Medulla oblongata (tissue), 1 donor: Measurements from ENCODE around the gene TAP1.

Experiments used
- DNase-seq: peaks from one replicate; pipeline ENCODE4 v3.0.0-alpha.2; 2015; ENCODE audit errors: extremely low spot score

The TAP1 gene

DNA sequence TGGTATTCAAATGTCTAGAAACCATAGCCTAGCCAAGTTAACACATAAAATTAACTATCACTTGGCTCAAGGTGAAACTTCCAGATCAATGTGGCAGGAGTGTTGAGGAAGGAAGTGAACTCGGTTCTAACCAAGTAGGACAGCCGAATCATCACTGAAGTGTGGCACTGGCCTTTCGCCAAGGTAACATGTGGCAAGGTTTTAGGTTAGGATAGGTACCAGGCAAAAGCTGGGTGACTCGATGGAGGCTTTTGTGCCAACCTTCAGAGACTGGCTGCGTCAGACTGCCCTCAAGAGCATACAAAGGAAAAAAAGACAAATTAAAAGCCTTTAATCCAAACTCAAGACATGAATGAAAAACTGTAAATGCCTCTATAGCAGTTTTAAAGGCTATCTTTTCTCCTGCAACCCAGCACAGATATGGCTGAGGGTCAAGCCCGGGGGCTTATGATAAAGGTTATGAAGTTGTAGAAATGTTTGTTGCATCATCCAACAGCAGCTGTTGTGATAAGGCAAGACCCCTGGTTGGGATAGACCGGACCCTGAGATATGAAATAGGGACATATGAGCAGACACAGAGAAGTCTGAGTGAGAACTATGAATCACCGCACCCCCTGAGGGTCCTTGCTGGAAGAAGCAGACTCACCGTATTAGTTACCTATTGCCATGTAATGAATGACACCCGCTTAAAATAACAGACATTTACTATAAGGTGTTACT, 12.4 kb upstream of the TAP1 start:
- DNase-seq, result no peak

DNA sequence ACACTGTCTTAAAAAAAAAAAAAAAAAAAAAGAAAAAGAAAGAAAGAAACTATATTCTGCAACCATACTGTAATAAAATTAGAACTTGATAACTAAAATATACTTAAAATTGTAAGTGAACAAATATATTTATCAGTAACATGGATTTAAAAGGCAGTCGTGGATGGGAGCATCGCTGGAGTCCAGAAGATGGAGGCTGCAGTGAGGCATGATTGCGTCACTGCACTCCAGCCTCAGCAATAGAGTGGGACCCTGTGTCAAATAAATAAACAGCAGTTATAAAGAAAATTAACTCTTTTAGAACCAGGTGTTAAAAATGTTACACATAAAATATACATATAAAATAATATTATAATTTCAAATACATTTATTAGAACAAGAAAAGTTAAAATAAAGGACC, 9.2 kb upstream of the TAP1 start:
- DNase-seq, result no peak

DNA sequence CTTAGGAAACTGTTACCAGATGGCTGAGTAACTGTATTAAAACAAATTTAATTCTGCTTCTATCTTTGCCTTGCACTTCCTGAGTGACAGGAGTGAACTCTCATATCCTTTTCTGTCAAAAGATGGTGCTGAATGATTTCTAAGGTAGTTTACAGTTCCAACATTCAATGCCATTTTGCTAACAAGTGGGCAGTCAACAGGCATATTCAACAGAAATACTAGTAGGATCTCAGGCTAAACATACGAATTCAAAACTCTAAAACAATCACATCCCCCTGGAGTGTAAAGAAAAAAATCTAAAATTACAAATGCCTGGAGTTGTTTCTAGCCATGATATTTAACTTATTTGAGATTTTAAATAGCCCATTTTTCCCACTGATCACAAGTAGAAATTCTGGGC, 7.2 kb upstream of the TAP1 start:
- DNase-seq, result no peak

DNA sequence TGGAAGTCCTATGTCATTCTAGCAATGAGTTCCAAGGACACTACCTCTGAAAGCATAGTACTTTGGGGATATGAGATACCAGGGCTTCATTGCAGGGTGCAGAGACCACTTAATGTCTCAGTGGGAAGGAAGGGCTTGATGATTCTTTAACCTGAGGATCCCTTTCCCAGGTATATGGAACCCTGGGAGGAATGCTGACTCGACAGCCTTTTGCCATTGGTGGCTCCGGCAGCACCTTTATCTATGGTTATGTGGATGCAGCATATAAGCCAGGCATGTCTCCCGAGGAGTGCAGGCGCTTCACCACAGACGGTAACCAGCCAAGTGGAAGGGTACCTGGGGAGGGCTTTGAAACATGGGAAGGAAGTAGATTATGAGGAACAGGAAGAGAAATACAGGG, 4.7 kb upstream of the TAP1 start:
- DNase-seq, result no peak

DNA sequence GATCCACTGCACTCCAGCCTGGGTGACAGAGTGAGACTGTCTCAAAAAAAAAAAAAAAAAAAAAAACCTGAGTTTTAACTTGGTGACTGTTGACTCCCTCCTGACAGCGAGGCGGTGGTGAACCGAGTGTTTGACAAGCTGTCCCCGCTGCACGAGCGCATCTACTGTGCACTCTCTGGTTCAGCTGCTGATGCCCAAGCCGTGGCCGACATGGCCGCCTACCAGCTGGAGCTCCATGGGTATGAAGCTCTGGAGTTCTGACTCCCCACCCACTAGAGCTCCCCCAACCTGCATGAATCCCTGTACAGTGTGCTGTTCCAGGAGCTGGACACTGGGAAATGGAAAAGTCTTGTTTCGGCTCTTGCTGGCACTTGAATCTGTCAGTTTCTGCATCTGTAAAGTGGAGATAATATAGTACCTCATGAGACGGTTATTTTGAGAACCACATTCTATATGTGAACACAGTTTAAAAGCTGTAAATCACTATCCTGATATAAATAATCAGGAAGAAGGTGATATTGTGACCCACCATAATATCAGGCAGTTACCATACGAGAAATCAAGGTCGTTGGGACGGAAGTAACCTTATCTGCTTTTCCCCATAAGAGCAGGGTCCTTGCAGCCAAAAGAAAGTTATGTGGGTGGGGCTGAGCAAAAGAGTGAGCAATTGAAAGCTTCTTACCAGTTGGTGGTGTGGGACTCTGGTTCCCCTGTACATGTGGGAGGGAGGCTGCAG, 3.8 kb upstream of the TAP1 start:
- no peak for DNase-seq

DNA sequence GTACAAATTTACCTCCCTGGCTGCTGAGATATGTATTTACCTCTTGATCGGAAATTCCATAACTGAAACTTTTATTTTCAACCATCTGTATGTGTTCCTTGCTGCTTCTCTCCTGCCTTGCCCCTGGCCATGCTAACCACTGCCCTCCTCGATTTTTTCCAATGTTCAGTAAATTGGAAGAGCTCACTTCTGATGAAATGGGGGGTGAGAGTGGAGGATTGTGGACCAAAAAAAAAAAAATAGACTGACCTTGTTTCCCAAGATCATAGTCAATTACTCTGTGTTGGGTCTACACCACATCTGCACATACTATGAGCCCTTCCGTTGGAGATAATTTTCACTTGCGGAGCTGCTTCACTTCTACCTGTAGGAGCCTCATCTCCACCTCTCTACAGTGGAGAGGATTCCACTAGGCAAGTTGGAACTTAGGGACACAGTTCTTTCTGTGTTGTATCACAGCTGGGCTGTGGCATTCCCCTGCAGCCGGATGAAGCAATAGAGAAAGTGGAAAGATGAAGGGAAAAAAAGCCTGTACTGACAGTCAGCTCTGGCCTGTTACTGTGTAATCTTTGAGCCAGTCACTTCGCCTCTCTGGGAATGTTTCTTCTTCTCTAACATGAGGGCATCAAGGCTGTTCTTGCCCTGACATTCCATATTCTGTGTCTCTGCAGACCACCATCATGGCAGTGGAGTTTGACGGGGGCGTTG, 2.1 kb upstream of the TAP1 start:
- no peak for DNase-seq

DNA sequence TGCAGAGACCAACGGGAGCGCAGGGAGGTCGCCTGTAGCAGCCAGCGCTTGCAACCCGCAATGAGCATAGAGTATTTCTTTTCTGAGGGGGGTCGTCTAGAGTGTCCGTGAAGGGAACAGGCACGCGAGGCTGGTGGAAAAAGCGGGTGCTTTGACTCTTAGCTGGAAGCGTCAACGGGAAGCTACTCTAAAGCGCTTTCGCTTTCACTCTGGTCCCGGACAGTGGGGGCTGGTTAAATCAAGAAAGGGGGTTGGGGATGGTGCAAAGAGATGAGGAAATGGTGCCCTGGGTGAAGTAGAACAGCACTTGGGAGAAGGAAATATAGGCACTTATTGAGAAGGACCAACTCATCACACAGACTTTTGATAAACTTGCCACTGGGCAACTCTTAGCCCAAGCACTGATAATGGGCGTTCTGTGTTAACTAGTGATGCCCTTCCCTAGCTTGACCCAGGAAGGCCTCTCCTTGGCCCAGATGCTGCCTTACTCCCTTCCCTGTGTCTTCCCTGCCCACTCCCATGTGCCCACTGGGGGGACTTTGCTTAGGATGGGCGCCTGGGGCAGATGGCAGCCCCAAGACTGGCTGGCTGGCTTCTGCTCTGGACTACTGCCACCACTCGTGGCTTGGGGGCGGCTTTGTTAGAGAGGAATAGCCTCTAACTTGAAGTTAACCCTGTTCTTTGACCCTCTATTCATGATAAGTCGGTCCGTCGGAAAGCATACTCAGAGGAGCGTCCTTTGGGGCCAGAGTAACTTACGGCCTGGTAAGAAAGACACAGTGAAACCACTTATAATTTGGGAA, 1.1 kb upstream of the TAP1 start:
- peak; percentile 84 for DNase-seq

DNA sequence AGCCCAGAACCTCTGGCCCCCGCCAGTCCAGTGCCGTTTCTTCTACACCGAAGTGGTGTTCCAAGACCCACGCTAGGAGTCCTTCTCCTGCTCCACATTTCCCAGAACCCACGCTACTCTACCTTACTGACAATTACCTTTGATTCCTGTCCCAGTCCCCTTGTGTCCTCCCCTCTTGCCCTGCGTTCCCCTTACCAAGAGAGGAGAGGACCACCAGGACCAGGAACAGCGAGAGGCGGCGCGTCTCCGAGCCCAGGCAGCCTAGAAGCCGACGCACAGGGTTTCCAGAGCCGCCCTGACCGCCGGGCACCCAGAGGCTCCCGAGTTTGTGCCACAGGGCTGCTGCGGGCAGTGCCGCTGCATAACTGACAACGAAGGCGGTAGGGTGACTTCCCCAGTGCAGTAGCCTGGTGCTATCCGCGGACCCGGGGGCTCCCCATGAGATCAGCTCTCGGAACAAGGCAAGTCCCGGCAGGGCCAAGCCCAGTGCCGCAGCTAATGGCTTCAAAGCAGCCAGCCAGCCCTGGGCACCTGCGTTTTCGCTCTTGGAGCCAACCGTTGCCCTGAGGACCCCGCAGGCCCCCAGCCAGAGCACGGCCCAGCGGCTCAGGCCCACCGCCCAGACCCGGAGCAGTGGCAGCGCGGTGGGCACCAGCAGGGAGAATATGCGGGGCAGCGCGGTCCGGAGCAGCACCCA, 512 bp downstream of the TAP1 start:
- peak; percentile 44 for DNase-seq

DNA sequence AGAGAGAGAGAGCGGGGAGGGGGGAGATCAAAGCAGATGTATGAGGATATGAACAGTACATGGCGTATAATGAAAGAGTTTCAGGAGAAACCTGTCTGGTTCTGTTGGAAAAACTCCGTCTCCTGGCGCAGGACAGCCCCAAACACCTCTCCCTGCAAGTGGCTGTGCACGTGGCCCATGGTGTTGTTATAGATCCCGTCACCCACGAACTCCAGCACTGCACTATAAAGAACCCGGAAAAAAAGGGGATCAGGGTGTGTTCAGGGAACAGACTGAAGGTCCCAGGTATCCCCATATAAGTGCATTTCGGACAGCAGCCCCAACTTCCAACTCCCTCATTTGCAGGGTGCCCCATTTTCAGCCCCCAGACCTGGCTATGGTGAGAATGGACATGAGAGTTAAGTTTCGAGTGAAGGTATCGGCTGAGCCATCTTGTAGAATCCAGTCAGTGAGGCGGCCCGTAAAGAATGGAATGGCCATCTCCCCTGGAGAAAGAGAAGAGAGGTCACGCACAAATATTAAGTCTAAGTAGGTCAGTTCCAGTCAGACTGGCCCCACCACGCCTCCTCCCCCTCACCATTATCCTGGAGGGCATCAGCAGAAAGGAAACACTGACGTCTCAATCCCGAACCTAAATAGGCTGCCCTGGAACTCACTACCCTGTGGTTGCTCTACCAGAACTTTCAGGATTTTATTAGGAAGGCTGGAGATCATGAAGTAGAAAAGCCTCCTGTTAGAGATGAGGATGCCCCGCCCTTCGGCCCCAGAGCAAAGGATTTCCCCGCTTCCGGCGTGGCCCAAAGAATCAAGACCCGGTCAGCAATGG, 1.3 kb downstream of the TAP1 start:
- peak; percentile 39 for DNase-seq

DNA sequence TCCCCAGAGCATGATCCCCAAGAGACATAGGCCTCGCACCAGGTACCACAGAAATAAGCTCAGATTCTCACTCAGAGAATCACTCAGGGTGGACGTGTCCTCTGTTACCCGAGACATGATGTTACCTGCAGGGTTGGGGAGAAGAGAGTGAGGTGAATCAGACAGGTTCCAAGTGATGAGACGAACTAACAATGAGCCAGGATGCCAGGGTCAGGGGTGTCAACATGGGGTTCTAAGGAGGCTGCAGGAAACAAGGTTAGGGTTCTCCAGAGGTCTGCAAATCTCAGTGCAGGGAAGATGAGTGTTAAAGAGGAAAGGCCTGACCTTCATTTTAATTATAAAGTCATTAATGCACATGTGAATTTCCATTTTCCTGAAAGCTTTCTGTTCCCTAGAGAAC, 2.5 kb downstream of the TAP1 start:
- DNase-seq, result no peak

DNA sequence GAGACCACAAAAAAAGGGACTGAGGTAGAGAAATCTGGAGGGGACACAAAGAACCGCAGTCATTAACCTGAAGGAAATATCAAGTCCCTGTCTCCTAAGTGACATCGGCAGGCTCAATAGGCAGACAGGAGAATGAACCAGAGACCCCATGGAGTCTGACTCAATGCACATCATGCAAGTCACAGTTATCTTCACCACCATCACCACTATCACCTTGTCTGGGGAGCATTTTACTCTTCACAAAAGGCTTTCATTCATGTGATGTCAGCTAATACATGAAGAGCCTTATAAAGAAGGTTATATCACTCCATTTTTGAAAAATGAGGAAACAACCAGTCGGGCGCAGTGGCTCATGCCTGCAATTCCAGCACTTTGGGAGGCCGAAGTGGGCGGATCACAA, 4.4 kb downstream of the TAP1 start:
- DNase-seq, result no peak

DNA sequence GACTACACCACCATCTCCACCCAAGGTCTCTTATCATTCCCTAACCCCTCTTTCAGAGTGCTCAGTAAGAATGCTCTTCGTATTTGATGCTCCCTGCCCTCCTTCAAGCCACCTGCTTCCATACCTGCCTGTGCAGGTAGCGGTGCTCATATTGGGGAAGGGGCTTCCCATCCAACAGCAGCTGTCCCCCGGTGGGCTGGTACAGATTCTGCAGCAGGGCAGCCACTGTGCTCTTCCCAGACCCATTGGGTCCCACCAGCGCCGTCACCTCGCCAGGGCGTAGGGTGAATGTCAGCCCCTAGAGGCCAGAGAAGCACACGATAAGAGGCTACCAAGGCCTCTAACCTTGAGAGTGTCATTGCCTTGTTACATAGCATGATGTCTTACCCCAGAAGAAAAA, 5.7 kb downstream of the TAP1 start:
- DNase-seq, result no peak

DNA sequence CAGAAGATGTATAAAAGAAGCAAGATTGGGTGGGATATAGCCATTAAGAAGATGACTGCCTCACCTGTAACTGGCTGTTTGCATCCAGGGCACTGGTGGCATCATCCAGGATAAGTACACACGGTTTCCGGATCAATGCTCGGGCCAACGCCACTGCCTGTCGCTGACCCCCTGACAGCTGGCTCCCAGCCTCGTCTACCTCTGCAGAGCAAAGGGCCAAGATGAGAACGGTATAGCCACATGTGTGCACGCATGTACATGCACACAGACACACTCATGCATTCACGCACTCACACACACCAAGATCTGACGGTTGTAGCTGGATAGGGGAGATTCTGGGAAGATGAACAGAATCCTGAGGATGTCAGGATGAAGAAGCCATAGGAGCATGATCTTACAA, 6.5 kb downstream of the TAP1 start:
- no peak for DNase-seq

DNA sequence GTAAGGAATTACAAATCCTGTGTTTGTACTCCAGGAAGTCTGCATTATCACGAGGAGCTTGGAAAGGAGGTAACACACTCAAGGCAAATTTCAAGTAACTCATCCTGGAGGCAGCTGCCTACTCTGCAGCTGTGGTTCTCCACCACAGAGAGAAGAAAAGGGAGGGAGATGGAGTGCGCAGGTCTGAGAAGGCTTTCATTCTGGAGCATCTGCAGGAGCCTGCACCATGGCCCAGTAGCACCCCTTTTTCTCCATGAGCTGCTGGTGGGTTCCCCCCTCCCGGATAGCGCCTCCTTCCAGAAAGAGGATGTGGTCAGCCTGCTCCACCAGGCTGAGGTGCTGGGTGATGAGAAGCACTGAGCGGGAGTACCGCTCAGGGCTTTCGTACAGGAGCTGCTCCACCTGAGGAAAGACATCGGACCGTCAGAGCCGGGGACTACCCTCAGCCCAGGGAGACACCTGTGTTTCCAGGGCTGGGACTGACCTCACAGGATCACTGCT, 8.1 kb downstream of the TAP1 start:
- peak; percentile 54 for DNase-seq

DNA sequence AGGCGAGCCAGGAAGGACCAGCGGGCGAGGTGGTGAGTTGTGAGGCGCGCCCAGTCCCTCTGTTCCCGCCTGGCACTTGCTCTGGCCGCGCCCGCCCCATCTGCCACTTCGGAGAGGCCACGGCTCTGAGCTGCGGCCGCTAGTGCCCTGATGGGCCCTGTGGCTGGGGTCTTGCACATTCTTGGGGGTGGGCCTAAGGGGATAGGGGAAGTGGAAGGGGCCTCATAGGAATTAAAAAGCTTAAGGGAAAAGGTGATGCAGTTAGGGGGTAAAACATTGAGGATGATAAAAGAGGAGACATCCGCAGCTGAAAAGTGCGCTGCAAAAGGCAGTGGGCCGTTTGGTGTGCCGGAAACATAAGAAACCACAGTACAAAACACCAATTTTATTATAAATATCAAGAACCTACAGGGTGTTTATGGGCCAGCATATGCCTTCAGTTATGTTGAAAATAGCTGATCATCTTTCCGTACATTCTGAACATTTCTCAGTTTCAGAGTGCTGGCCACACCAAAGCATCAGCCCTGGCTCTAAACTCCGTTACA, 8.6 kb downstream of the TAP1 start:
- no peak for DNase-seq

DNA sequence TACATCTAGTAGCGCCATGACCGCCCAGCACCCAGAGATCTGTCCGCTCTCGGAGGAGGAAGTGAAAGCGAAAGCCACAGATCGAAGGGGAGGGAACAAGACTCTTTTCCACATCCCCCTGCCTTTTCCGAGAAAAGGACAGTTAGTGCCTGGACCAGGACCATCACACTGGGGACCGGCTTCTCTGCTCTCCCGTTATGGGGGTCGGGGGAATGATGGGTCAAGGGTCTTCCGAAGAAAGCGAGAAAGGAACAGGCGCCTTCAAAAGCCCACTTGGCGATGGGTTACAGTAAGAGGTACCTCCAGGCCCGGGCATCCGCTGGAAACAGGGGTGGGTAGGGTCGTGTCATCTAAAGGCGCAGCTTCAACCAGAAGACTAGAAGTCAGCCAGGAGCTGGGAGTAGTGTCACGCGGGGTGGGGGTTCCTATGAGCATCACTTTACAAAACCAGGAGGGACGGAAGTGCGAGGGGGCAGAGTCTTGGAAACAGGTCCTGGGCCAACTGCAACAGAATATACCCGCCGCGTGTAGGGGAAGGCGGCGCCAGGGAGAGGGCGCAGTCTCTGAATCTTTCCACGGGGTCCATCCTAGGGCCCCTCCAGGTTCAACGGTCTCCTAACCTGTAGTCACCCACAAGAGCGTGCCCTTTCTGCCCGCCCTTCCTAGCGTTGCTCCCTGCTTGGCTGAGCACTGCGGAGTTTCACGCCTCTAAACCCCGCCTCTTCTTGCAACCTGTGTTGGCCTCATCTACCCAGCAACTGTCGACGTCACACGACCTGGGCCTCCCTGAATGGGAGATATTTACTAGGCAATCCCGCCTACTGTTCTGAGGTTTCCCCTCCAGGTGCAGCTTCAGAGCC, 9.3 kb downstream of the TAP1 start, which contains the start of gene PSMB8:
Gene PSMB8 (minus strand): TSS at position 69 of the 860 bp plus-strand sequence. CDS start 51 bp downstream, at position 18.
- DNase-seq, result peak; percentile 98

DNA sequence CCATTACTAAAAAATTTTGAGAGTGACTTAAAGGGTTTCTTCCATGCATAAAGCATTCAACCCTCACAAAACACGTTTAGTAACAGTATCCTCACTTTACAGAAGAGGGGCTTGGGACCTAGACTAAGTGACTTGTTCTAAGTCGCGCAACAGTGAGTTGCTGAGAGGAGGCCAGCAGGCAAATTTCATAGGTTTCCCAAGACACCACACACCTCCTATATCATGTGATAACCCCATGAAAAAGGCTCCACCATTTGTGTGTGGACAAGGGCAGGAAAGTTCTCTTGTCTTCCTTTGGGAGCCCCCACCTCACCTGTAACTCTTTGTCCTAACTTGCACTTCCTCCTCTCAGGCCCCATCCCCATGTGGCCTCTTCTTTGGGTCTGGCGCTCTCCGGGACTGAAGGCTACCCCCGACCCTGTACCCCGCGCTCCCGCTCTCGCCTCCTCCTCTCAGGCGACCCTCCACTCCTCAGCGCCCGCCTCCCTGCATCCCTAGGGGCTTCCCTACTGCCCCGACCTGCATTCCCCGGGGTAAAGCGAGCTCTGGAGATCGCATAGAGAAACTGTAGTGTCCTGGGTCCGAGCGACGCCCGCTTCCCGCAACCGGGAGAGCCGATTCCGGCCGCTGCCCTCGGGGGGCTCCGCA, 10.0 kb downstream of the TAP1 start:
- peak; percentile 46 for DNase-seq

DNA sequence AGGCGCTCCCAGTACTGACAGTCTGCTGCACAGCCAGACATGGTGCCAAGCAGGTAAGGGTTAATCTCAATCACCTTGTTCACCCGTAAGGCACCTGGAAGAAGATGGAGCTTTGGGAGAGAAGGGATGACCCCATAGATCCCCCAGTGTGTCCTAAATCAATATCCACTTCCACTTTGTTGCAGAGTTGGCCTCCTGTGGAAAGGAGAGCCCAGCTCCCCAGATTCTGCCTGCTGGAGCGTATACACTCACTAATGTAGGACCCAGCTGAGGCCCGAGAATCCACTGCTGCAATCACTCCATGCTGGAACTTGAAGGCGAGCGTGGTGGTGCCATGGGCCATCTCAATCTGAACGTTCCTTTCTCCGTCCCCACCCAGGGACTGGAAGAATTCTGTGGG, 10.8 kb downstream of the TAP1 start:
- DNase-seq, result no peak
